Stimulated activated CD4-positive, alpha-beta T cell treated with anti-CD3 and anti-CD28 coated beads, Interleukin-2, amount 100 ng/mL, for 48 hours (primary cell): ENCODE data around the gene POLH.
"Not testable (repeated sequence)": the region's sequence is repeated elsewhere in the genome, so short reads cannot be mapped to it uniquely, and the experiment has no call there.

Source experiments
- DNase-seq, 2 donors: peaks; one replicate each; pipeline ENCODE4 v3.0.0-alpha.2; 2020

POLH gene

GRCh38 chr6:43575772-43576551, at the start of gene POLH, which contains the start of gene XPO5:
Gene POLH (plus strand): TSS chr6:43576185. CDS start chr6:43582320, 6,135 bp downstream.
Gene XPO5 (minus strand): TSS chr6:43576038. CDS start chr6:43575864, 174 bp downstream.
- DNase-seq, result peak; percentile 88 to 90

GRCh38 chr6:43532201-43532600, 43.8 kb upstream of the POLH start:
- DNase-seq, result no peak

GRCh38 chr6:43538986-43539385, 37.0 kb upstream of the POLH start:
- not testable (repeated sequence) for DNase-seq

GRCh38 chr6:43539409-43539808, 36.6 kb upstream of the POLH start:
- DNase-seq, result not testable (repeated sequence)

GRCh38 chr6:43540507-43540906, 35.5 kb upstream of the POLH start:
- no peak for DNase-seq

- DNase-seq, result no peak
Observed at GRCh38 chr6:43541774-43542471, 34.1 kb upstream of the POLH start.

GRCh38 chr6:43544461-43544860, 31.5 kb upstream of the POLH start:
- DNase-seq, result no peak

GRCh38 chr6:43547222-43547621, 28.8 kb upstream of the POLH start:
- DNase-seq, result no peak

- DNase-seq, result not testable (repeated sequence)
Observed at GRCh38 chr6:43557620-43558019, 18.4 kb upstream of the POLH start.

GRCh38 chr6:43559328-43559727, 16.7 kb upstream of the POLH start:
- no peak for DNase-seq

GRCh38 chr6:43570876-43571441, 5.0 kb upstream of the POLH start:
- DNase-seq, result no peak

- no peak for DNase-seq
Observed at GRCh38 chr6:43572015-43572414, 4.0 kb upstream of the POLH start.

- DNase-seq, result peak in 1 of 2 donors; percentile 35
Observed at GRCh38 chr6:43575105-43575771, 747 bp upstream of the POLH start.

- DNase-seq, result no peak
Observed at GRCh38 chr6:43578748-43579147, 2.8 kb downstream of the POLH start.

GRCh38 chr6:43579171-43579570, 3.2 kb downstream of the POLH start:
- no peak for DNase-seq

- no peak for DNase-seq
Observed at GRCh38 chr6:43582911-43583310, 6.9 kb downstream of the POLH start.

GRCh38 chr6:43584892-43585570, 9.0 kb downstream of the POLH start:
- DNase-seq, result no peak

GRCh38 chr6:43588194-43588593, 12.2 kb downstream of the POLH start:
- no peak for DNase-seq

GRCh38 chr6:43589564-43589963, 13.6 kb downstream of the POLH start:
- DNase-seq, result not testable (repeated sequence)

- no peak for DNase-seq
Observed at GRCh38 chr6:43593938-43594337, 18.0 kb downstream of the POLH start.

- no peak for DNase-seq
Observed at GRCh38 chr6:43600595-43600994, 24.6 kb downstream of the POLH start.

GRCh38 chr6:43604174-43604573, 28.2 kb downstream of the POLH start:
- no peak for DNase-seq

- no peak for DNase-seq
Observed at GRCh38 chr6:43606019-43606418, 30.0 kb downstream of the POLH start.
